Kidney epithelial cell (primary cell): ENCODE measurements around the gene EXOC6B. TPM values are rescaled to one million over a fixed set of nuclear protein-coding genes. Genes with fewer than 3 reads are reported as not detected.

Experiments used
- DNase-seq: peaks from one replicate; pipeline ENCODE4 v3.0.0-alpha.2; 2010; ENCODE audit warnings: low read depth
- H3K27me3 ChIP-seq: 2 replicates; pipeline ENCODE4 v1.6.0; 2011; ENCODE audit warnings: low read length; ENCODE audit not compliant: control insufficient read depth, insufficient read depth
- H3K36me3 ChIP-seq: 2 replicates; pipeline ENCODE4 v1.5.1; 2011; ENCODE audit warnings: low read length; ENCODE audit not compliant: control insufficient read depth, insufficient read depth
- H3K4me3 ChIP-seq: 2 replicates; pipeline ENCODE4 v1.5.1; 2011; ENCODE audit warnings: low read depth, mild to moderate bottlenecking, control low read depth, low read length
- CTCF ChIP-seq: IDR thresholded peaks from 2 replicates; pipeline ENCODE4 v1.5.1; 2011; ENCODE audit warnings: mild to moderate bottlenecking, moderate library complexity, low read length, control low read depth, inconsistent platforms; ENCODE audit not compliant: insufficient read depth, poor library complexity, severe bottlenecking
- total RNA-seq: library from RNA; depleted of rRNA; stranded (reverse); fragments of >200 nt; gene quantifications from 2 replicates; pipeline ENCODE4 v1.2.3, GENCODE V29; 2015

Gene EXOC6B
- total RNA-seq, 1 donor from 2014 or later, result 21.8 TPM

GRCh38 chr2:72755647-72756423 is 70.0 kb downstream of the EXOC6B start:
- Histone ChIP-seq H3K27me3 (no peaks in the 10 kb centered on the region), H3K36me3 (no peaks in the 10 kb centered on the region), H3K4me3 (no peak overlapping the region)
- TF ChIP-seq CTCF, result no peak
- DNase-seq, result no peak

DNA sequence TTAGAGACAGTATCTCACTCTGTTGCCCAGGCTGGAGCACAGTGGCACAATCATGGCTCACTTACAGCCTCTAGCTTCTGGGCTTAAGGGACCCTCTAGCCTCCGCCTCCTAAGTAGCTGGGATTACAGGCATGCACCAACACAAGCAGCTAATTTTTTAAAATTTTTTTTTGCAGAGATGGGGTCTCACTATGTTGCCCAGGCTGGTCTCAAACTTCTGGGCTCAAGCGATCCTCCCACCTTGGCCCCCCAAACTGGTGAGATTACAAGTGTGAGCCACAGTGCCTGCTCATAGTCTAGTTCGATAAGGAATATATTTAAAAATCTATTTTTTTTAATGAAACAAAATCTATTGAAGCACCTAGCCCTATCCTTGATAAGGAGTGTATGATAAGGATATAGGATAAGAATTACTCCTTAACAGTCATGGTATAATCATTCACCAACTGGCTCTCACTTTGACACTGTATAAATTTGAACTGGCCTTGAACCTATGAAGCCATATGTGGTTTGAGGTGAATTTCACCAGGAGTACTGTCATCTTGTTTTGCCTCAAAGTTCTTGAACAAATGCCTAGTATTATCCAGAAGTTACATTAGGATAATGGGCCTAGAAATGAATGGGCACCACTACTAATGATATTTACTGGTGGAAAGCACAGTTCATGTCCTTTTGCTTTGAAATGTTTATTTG is 71.1 kb downstream of the EXOC6B start:
- H3K36me3 ChIP-seq, result no peaks in the 10 kb centered on the region
- no peak for TF ChIP-seq CTCF
- no peaks in the 10 kb centered on the region for H3K27me3 ChIP-seq
- DNase-seq, result no peak
- H3K4me3 ChIP-seq, result no peak overlapping the region

GRCh38 chr2:72750977-72751639 is 74.7 kb downstream of the EXOC6B start:
- Histone ChIP-seq H3K36me3 (no peaks in the 10 kb centered on the region), H3K27me3 (no peaks in the 10 kb centered on the region), H3K4me3 (no peak overlapping the region)
- no peak for DNase-seq
- no peak for TF ChIP-seq CTCF

DNA sequence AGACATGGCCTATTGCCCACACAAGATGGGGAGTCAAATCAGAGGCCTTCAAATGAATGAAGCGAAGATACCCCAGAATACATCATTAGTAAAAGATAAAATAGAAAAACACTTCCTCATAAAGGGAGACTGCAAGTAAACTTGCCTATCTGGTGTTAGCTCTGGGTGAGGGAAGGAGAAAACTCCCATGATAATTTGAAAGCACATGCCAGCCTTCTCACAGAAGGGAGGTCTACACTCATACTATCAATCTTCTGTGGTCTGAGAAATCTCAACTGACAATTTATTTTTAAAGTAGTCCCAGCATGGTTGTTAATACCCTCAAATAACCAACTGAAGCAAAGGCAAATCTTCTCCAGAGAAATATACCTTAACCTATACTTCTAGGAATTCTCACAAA is 75.4 kb downstream of the EXOC6B start:
- no peak overlapping the region for H3K4me3 ChIP-seq
- no peaks in the 10 kb centered on the region for H3K36me3 ChIP-seq
- H3K27me3 ChIP-seq, result no peaks in the 10 kb centered on the region
- no peak for DNase-seq
- no peak for TF ChIP-seq CTCF

- no peak for TF ChIP-seq CTCF
These were observed 78.5 kb downstream of the EXOC6B start for GRCh38 chr2:72747344-72747743.

More at GRCh38 chr2:72747344-72747743, 78.5 kb downstream of the EXOC6B start:
- Histone ChIP-seq H3K4me3 (no peak overlapping the region), H3K27me3 (no peaks in the 10 kb centered on the region), H3K36me3 (no peaks in the 10 kb centered on the region)
- DNase-seq, result no peak
